ENCODE data around the gene HYKK.

DNA sequence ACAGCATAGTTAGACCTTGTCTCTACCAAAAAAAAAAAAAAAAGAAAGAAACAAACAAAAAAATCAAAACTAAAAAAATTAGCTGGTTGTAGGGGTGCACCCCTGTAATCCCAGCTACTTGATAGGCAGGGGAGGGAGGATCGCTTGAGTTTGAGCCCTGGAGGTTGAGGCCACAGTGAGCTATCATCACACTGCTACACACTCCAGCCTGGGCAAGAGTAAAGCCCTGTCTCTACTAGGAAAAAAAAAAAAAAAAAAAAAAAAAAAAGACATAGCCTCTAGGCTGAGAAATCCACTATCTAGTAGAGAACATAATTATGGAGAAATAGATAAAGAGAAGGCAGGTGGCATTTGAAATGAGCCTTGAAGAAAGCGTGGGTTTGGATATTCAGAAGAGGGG is 55.7 kb downstream of the HYKK start:
- TF ChIP-seq SETDB1 (CRISPR knock-in tag; IDR thresholded peaks at IDR 0.05; ENCODE audit: borderline replicate concordance), result no peak
- TF ChIP-seq ATF3 (CRISPR knock-in tag; IDR thresholded peaks at IDR 0.05), result no peak
- no peak for TF ChIP-seq ZNF136 (CRISPR knock-in tag; IDR thresholded peaks at IDR 0.05; ENCODE audit: low read depth)
- TF ChIP-seq, protein P1, sequence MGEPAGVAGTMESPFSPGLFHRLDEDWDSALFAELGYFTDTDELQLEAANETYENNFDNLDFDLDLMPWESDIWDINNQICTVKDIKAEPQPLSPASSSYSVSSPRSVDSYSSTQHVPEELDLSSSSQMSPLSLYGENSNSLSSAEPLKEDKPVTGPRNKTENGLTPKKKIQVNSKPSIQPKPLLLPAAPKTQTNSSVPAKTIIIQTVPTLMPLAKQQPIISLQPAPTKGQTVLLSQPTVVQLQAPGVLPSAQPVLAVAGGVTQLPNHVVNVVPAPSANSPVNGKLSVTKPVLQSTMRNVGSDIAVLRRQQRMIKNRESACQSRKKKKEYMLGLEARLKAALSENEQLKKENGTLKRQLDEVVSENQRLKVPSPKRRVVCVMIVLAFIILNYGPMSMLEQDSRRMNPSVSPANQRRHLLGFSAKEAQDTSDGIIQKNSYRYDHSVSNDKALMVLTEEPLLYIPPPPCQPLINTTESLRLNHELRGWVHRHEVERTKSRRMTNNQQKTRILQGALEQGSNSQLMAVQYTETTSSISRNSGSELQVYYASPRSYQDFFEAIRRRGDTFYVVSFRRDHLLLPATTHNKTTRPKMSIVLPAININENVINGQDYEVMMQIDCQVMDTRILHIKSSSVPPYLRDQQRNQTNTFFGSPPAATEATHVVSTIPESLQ (CRISPR knock-in tag; conservative IDR thresholded peaks at IDR 0.05), result no peak
- TF ChIP-seq HDAC6 (IDR thresholded peaks at IDR 0.05; ENCODE audit: low read depth, low read length), result no peak
- TF ChIP-seq, protein P2, sequence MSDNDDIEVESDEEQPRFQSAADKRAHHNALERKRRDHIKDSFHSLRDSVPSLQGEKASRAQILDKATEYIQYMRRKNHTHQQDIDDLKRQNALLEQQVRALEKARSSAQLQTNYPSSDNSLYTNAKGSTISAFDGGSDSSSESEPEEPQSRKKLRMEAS (IDR thresholded peaks at IDR 0.05), result no peak
- TF ChIP-seq EP300 (IDR thresholded peaks at IDR 0.05; ENCODE audit: low read depth in 2 of 2, low read length in 2 of 2), result no peak
- TF ChIP-seq EP300 (CRISPR knock-in tag; IDR thresholded peaks at IDR 0.05; ENCODE audit: borderline replicate concordance), result no peak
- no peak for TF ChIP-seq ZNF839 (CRISPR knock-in tag; IDR thresholded peaks at IDR 0.05; ENCODE audit: borderline replicate concordance)

Data from HepG2 (cell line).